ENCODE measurements around the gene TMED10.

Gene TMED10

DNA sequence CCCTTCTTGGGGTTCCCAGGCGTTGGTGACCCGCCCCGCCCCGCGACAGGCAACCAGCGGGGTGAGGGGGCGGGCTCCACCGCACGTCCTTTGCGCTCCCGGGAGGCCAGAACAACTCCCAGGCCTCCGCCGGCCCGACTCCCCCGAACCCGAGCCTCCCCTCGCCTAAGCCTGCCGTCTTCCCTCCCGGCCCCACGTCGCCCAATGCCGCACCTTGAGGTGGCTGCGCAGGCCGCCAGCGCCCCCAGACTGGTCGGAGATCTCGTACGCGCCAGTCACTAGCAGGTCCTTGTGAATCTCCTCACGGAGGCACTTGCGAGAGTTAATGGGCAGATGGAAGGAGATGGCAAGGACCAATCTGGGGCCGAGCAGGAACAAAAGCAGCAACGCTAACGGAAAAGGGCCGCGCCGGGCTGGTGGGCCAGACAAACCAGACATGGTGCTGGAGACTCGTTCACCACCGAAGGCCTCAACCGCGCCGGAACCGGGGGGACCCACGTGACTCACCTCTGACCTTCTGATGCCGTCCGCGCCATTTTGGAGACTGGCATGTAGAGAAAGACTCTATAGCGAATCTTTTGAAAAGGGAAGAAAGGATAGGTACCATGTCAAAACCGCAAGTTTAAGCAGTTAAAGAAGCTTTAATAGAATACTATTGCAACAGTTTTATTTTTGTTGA is at the start of gene TMED10:
TMED10 (minus strand) TSS at position 471 of the 679 bp plus-strand sequence; CDS start at position 438, 33 bp downstream.
- ChIA-PET POLR2A (no interaction called here), CTCF (interaction anchor here (0.7 kb wide), 1 partner anchor 35 kb away, joined by 3 read pairs; no protein-coding TSS in a partner anchor)
- no peaks in the 10 kb centered on the region for H3K9me3 ChIP-seq (ENCODE audit: control insufficient read depth, insufficient read depth, low read depth, low read length)
- peak within 1 kb of the TSS; percentile 90 for H3K27ac ChIP-seq (ENCODE audit: extremely low read depth, low read depth, low read length)
- no peaks in the 10 kb centered on the region; a peak in 1 of 3 replicates for H3K36me3 ChIP-seq (ENCODE audit: control insufficient read depth in 2 of 2, insufficient read depth in 1 of 2, low read length in 2 of 2)
- peak within 1 kb of the TSS; percentile 92 for H3K4me3 ChIP-seq (ENCODE audit: low read depth, low read length)
- no peaks in the 10 kb centered on the region; the same call in 1 of the 2 replicates for H3K4me1 ChIP-seq (ENCODE audit: control insufficient read depth, insufficient read depth, low read length)
- TF ChIP-seq ZNF624 (tag by site-specific recombination; IDR thresholded peaks at IDR 0.05) (no peak), ZFP37 (tag by site-specific recombination; IDR thresholded peaks at IDR 0.05) (0 out of 2 replicates have a peak, but pooled peaks have one; percentile 57), ZBTB20 (tag by site-specific recombination; IDR thresholded peaks at IDR 0.05) (peak; percentile 59; the same call in 1 of the 2 replicates), ZNF394 (tag by site-specific recombination; IDR thresholded peaks at IDR 0.05; ENCODE audit: borderline replicate concordance) (peak; percentile 29; the same call in 1 of the 2 replicates), ZNF707 (tag by site-specific recombination; IDR thresholded peaks at IDR 0.05) (no peak), ZNF416 (tag by site-specific recombination; IDR thresholded peaks at IDR 0.05) (no peak), GLI4 (tag by site-specific recombination; IDR thresholded peaks at IDR 0.05) (no peak), ZNF133 (tag by site-specific recombination; IDR thresholded peaks at IDR 0.05) (no peak), SP7 (tag by site-specific recombination; IDR thresholded peaks at IDR 0.05) (peak; percentile 51; the same call in 1 of the 2 replicates), ZNF2 (tag by site-specific recombination; IDR thresholded peaks at IDR 0.05) (peak; percentile 66), ZNF501 (tag by site-specific recombination; IDR thresholded peaks at IDR 0.05) (peak; percentile 86), ZNF223 (tag by site-specific recombination; IDR thresholded peaks at IDR 0.05) (no peak), ZNF558 (tag by site-specific recombination; IDR thresholded peaks at IDR 0.05) (no peak), ZSCAN16 (tag by site-specific recombination; IDR thresholded peaks at IDR 0.05) (no peak), ZNF629 (tag by site-specific recombination; IDR thresholded peaks at IDR 0.05) (peak; percentile 83; the same call in 1 of the 2 replicates), ZNF24 (tag by site-specific recombination; IDR thresholded peaks at IDR 0.05) (no peak), ZNF555 (tag by site-specific recombination; conservative IDR thresholded peaks at IDR 0.05) (no peak), TCF7L2 (IDR thresholded peaks at IDR 0.05; ENCODE audit: borderline replicate concordance, low read depth, low read length) (no peak)
- TF ChIP-seq, protein P1, sequence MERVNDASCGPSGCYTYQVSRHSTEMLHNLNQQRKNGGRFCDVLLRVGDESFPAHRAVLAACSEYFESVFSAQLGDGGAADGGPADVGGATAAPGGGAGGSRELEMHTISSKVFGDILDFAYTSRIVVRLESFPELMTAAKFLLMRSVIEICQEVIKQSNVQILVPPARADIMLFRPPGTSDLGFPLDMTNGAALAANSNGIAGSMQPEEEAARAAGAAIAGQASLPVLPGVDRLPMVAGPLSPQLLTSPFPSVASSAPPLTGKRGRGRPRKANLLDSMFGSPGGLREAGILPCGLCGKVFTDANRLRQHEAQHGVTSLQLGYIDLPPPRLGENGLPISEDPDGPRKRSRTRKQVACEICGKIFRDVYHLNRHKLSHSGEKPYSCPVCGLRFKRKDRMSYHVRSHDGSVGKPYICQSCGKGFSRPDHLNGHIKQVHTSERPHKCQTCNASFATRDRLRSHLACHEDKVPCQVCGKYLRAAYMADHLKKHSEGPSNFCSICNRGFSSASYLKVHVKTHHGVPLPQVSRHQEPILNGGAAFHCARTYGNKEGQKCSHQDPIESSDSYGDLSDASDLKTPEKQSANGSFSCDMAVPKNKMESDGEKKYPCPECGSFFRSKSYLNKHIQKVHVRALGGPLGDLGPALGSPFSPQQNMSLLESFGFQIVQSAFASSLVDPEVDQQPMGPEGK (tag by site-specific recombination; IDR thresholded peaks at IDR 0.05), result peak; percentile 70
- TF ChIP-seq, protein P2, sequence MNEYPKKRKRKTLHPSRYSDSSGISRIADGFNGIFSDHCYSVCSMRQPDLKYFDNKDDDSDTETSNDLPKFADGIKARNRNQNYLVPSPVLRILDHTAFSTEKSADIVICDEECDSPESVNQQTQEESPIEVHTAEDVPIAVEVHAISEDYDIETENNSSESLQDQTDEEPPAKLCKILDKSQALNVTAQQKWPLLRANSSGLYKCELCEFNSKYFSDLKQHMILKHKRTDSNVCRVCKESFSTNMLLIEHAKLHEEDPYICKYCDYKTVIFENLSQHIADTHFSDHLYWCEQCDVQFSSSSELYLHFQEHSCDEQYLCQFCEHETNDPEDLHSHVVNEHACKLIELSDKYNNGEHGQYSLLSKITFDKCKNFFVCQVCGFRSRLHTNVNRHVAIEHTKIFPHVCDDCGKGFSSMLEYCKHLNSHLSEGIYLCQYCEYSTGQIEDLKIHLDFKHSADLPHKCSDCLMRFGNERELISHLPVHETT (tag by site-specific recombination; IDR thresholded peaks at IDR 0.05), result peak; percentile 73
- TF ChIP-seq, protein P3, sequence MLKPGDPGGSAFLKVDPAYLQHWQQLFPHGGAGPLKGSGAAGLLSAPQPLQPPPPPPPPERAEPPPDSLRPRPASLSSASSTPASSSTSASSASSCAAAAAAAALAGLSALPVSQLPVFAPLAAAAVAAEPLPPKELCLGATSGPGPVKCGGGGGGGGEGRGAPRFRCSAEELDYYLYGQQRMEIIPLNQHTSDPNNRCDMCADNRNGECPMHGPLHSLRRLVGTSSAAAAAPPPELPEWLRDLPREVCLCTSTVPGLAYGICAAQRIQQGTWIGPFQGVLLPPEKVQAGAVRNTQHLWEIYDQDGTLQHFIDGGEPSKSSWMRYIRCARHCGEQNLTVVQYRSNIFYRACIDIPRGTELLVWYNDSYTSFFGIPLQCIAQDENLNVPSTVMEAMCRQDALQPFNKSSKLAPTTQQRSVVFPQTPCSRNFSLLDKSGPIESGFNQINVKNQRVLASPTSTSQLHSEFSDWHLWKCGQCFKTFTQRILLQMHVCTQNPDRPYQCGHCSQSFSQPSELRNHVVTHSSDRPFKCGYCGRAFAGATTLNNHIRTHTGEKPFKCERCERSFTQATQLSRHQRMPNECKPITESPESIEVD (tag by site-specific recombination; IDR thresholded peaks at IDR 0.05), result no peak
- TF ChIP-seq, protein P4, sequence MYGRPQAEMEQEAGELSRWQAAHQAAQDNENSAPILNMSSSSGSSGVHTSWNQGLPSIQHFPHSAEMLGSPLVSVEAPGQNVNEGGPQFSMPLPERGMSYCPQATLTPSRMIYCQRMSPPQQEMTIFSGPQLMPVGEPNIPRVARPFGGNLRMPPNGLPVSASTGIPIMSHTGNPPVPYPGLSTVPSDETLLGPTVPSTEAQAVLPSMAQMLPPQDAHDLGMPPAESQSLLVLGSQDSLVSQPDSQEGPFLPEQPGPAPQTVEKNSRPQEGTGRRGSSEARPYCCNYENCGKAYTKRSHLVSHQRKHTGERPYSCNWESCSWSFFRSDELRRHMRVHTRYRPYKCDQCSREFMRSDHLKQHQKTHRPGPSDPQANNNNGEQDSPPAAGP (tag by site-specific recombination; IDR thresholded peaks at IDR 0.05), result 0 out of 2 replicates have a peak, but pooled peaks have one; percentile 30
- TF ChIP-seq, protein P5, sequence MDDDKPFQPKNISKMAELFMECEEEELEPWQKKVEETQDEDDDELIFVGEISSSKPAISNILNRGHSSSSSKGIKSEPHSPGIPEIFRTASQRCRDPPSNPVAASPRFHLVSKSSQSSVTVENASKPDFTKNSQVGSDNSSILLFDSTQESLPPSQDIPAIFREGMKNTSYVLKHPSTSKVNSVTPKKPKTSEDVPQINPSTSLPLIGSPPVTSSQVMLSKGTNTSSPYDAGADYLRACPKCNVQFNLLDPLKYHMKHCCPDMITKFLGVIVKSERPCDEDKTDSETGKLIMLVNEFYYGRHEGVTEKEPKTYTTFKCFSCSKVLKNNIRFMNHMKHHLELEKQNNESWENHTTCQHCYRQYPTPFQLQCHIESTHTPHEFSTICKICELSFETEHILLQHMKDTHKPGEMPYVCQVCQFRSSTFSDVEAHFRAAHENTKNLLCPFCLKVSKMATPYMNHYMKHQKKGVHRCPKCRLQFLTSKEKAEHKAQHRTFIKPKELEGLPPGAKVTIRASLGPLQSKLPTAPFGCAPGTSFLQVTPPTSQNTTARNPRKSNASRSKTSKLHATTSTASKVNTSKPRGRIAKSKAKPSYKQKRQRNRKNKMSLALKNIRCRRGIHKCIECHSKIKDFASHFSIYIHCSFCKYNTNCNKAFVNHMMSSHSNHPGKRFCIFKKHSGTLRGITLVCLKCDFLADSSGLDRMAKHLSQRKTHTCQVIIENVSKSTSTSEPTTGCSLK (tag by site-specific recombination; IDR thresholded peaks at IDR 0.05), result no peak
- TF ChIP-seq, protein P6, sequence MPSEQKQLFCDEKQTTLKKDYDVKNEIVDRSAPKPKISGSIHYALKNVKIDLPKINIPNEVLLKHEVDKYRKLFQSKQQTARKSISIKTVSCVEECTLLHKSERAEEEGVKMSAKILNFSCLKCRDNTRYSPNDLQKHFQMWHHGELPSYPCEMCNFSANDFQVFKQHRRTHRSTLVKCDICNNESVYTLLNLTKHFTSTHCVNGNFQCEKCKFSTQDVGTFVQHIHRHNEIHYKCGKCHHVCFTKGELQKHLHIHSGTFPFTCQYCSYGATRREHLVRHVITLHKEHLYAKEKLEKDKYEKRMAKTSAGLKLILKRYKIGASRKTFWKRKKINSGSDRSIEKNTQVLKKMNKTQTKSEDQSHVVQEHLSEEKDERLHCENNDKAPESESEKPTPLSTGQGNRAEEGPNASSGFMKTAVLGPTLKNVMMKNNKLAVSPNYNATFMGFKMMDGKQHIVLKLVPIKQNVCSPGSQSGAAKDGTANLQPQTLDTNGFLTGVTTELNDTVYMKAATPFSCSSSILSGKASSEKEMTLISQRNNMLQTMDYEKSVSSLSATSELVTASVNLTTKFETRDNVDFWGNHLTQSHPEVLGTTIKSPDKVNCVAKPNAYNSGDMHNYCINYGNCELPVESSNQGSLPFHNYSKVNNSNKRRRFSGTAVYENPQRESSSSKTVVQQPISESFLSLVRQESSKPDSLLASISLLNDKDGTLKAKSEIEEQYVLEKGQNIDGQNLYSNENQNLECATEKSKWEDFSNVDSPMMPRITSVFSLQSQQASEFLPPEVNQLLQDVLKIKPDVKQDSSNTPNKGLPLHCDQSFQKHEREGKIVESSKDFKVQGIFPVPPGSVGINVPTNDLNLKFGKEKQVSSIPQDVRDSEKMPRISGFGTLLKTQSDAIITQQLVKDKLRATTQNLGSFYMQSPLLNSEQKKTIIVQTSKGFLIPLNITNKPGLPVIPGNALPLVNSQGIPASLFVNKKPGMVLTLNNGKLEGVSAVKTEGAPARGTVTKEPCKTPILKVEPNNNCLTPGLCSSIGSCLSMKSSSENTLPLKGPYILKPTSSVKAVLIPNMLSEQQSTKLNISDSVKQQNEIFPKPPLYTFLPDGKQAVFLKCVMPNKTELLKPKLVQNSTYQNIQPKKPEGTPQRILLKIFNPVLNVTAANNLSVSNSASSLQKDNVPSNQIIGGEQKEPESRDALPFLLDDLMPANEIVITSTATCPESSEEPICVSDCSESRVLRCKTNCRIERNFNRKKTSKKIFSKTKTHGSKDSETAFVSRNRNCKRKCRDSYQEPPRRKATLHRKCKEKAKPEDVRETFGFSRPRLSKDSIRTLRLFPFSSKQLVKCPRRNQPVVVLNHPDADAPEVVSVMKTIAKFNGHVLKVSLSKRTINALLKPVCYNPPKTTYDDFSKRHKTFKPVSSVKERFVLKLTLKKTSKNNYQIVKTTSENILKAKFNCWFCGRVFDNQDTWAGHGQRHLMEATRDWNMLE (tag by site-specific recombination; conservative IDR thresholded peaks at IDR 0.05; ENCODE audit: low read depth), result peak; percentile 99
